HUES48 (cell line): Measurements from ENCODE around the gene FAM131B.

ENCODE experiments used
- H3K27ac ChIP-seq: one replicate; pipeline ENCODE4 v1.7.0; 2013; ENCODE audit warnings: low read depth, low read length, inconsistent platforms
- H3K27me3 ChIP-seq: 2 replicates; pipeline ENCODE4 v1.6.1; 2013; ENCODE audit warnings: mild to moderate bottlenecking, low read length; ENCODE audit not compliant: control insufficient read depth, insufficient read depth
- H3K36me3 ChIP-seq: 2 replicates; pipeline ENCODE4 v1.6.1; 2013; ENCODE audit warnings: low read length; ENCODE audit not compliant: control insufficient read depth, insufficient read depth
- H3K4me1 ChIP-seq: 2 replicates; pipeline ENCODE4 v1.6.1; 2013; ENCODE audit warnings: mild to moderate bottlenecking, low read length; ENCODE audit not compliant: control insufficient read depth, insufficient read depth
- H3K4me3 ChIP-seq: 2 replicates; pipeline ENCODE4 v1.5.1; 2013; ENCODE audit warnings: mild to moderate bottlenecking, low read depth, low read length
- H3K9ac ChIP-seq: 2 replicates; pipeline ENCODE4 v1.6.1; 2013; ENCODE audit warnings: mild to moderate bottlenecking, low read depth, low read length, moderate library complexity
- H3K9me3 ChIP-seq: 2 replicates; pipeline ENCODE4 v1.6.1; 2013; ENCODE audit warnings: low read length; ENCODE audit not compliant: control insufficient read depth, insufficient read depth

Gene FAM131B

DNA sequence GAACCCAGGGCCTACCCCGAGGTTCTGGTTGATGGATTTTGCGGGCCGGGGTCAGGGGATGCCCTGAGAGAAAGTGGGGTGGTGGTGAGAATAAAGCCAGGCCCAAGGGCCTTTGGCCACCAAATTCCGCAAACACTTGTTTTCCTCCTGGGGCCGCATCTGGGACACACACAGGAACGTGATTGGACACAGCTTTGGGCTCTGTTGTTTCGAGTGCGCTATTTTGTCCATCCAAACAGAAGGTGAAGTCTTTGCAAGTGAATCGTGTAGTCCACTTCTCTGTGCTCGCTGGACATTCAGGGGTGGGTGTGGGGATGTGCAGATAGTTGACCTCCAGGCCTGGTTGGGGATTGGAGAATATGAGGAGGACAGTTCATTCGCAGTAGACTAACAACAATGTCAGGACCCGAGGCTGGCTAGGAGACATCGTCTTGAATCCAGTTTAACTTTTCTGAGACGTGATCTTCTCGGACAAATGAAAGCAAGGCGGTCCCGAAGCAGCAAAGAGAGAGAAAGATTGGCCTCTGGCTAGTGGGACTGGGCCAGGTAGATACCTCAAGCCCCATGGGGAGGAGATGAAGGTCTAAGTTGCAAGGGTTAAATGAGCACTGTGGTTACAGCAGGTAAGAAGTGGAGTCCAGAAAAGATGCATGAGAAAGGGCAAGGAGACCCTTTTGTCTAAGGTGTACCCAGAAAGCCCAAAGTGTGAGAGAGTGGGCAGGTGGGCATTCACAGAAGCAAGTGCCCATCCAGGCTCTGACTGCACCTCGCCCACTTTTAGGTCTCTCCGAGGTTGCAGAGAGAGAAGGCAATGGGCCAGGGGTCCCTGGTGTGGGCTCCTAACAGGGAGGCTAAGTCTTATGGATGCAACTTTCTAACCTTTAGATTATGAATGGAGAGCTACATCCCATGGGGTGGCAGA is 764 bp upstream of the FAM131B start:
- H3K4me3 ChIP-seq, result peak overlapping the region; percentile 85
- H3K4me1 ChIP-seq, result peaks cover 15% of the 10 kb centered on the region
- H3K9ac ChIP-seq, result no peak overlapping the region
- peaks cover 16% of the 10 kb centered on the region for H3K36me3 ChIP-seq
- H3K9me3 ChIP-seq, result no peaks in the 10 kb centered on the region
- no peak overlapping the region for H3K27ac ChIP-seq
- peaks cover 17% of the 10 kb centered on the region for H3K27me3 ChIP-seq

DNA sequence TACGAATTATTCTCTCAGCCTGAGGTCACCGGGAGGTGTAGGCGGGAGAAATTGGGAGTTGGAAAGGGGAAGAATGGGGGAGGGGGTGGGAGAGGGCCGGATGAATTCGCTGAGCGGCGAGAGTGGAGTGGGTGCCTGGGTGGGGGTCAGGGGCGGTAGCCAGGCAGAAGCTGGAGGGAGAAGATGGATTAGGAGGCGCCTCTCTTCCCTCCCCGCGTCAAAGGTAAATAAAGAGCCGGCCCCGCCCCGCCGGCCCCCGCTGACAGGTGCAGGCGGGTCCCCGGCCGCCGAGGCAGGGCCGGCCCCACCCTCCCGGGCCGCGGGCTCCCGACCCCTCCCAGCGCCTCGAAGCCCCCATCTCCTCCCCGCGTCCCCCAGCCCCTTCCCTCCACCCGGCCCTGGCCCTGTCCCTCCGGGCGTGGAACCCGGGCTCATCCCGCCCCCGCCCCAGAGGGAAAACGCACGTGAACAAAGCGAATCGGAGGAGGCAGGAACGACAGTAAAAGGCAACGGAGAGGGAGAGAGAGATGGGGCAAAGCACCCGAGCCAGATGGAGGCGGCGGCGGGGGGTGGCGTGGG is 872 bp downstream of the FAM131B start:
- Histone ChIP-seq H3K4me3 (peak overlapping the region; percentile 85), H3K27ac (peak overlapping the region; percentile 72), H3K36me3 (peaks cover 30% of the 10 kb centered on the region), H3K4me1 (peaks cover 15% of the 10 kb centered on the region), H3K9me3 (no peaks in the 10 kb centered on the region), H3K9ac (no peak overlapping the region), H3K27me3 (peaks cover 17% of the 10 kb centered on the region)

DNA sequence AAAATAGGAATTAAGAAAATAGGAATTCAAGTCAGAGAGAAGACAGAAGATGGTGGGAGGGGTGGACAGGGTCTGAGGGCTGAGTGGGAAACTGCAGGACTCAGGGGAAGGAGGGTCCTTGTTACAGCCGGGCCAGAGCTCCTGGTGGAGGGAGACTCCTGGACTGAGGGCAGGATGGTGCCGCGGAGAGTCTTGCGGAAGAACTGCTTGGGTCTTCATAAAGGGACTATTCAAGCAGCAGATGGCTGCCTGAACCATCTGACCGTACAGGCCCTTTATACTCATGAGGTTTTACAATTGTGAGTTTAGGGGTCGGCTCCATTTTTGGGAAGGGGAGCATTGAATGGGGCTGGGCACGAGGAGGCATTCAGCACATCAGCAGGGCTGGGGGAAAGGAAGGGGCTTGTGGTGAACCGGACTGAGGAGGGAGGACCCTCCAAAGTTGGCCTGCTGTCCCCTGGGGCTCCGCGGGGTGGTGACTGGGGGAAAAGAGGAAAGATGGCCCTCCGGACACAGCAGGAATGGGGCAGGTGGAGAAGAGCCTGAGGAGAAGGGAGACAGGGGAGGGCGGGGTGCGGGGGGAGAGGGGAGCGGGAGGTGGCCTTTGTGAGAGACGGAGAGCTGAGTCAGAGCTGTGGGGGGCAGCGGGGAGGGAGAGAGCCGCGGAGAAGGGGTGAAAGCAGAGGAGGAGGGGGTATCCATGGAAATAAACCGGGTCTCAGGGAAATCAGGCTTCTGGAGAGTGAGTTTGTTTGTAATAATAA is 1.5 kb downstream of the FAM131B start:
- H3K9me3 ChIP-seq, result no peaks in the 10 kb centered on the region
- peak overlapping the region; percentile 85 for H3K4me3 ChIP-seq
- H3K4me1 ChIP-seq, result peaks cover 15% of the 10 kb centered on the region
- no peak overlapping the region for H3K9ac ChIP-seq
- H3K27me3 ChIP-seq, result peaks cover 17% of the 10 kb centered on the region
- peak overlapping the region; percentile 72 for H3K27ac ChIP-seq
- peaks cover 37% of the 10 kb centered on the region for H3K36me3 ChIP-seq

DNA sequence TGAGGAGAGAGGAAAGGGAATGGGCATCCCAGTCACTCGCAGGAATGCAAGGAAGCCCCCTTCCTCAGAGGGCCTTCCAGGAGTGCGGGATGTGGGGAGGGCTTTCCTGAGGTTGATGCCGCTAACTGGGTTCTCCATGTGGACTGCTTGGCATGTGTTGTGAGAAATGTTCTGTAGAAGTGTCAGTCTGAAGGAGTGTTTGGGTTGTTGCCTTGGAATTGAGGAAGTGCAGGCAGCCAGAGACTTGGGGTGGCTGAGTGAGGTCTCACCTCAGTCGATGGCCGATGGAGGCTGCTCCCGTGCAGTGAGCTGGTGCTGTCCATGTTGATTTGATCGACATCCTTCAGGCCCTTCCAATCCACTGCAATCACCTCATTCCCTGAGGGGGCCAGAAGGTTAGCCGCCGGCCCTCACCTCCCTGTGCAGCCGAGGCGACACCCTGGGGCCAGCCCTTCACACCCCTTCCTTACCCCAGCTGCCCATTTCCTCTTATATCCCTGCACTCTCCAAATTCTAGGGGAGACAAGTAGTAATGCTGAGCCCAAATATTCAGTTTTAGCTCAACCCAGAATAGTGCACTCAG is 2.7 kb downstream of the FAM131B start:
- Histone ChIP-seq H3K36me3 (peaks cover 40% of the 10 kb centered on the region), H3K27ac (no peak overlapping the region), H3K4me1 (peaks cover 15% of the 10 kb centered on the region), H3K9ac (no peak overlapping the region), H3K9me3 (no peaks in the 10 kb centered on the region), H3K4me3 (no peak overlapping the region), H3K27me3 (peaks cover 17% of the 10 kb centered on the region)

DNA sequence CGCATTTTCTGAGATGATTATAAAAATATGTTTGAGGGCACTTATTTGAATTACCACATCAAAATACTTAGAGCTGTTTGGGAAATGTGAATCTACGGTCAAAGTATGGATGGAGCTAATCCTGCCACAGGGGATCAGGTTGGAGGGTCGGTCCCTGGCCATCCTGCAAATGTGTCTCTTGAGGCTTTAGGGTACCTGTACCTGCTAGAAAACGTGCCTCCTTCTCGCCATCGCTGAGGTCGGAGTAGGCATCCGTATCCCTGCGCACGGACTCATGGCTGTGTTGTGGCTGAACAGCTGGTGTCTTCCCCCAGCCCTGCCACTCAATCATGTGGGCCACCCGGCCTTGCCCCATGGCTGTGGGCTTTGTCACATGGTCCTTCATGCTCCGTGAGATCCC is 3.9 kb downstream of the FAM131B start:
- Histone ChIP-seq H3K4me3 (no peak overlapping the region), H3K27ac (no peak overlapping the region), H3K9ac (no peak overlapping the region), H3K4me1 (peaks cover 15% of the 10 kb centered on the region), H3K9me3 (no peaks in the 10 kb centered on the region), H3K27me3 (peaks cover 7% of the 10 kb centered on the region), H3K36me3 (peaks cover 40% of the 10 kb centered on the region)

DNA sequence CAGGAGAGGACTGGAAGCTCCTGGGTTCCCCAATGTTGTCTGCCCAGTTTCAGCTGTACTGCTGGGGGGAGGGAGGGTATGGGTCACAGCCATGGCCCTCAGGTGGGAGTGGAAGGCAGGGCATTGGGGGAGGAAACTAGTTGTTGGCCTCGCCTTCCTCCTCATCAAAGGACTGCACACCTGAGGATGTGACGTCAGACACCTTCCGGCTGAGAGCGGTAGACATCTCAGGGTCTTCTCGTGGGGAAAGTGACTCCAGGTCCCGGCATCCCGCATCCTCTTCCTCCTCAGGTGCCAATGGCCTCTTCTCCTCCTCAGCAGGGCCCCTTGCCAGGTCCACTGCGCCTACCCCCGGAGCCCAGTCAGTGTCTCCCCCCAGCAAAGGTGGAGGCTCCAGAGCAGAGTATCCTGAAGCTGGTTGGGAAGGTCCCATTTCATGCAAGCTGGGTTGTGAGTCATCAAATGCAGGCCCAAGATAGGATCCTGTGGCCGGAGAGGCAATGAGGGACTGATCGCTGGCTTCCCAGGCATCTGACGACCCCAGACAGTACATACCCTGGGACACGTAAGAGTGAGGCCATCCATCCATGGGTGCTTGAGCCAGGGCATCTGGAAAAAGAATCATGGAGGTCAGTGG is 6.0 kb downstream of the FAM131B start:
- no peaks in the 10 kb centered on the region for H3K27me3 ChIP-seq
- H3K4me1 ChIP-seq, result peaks cover 8% of the 10 kb centered on the region

DNA sequence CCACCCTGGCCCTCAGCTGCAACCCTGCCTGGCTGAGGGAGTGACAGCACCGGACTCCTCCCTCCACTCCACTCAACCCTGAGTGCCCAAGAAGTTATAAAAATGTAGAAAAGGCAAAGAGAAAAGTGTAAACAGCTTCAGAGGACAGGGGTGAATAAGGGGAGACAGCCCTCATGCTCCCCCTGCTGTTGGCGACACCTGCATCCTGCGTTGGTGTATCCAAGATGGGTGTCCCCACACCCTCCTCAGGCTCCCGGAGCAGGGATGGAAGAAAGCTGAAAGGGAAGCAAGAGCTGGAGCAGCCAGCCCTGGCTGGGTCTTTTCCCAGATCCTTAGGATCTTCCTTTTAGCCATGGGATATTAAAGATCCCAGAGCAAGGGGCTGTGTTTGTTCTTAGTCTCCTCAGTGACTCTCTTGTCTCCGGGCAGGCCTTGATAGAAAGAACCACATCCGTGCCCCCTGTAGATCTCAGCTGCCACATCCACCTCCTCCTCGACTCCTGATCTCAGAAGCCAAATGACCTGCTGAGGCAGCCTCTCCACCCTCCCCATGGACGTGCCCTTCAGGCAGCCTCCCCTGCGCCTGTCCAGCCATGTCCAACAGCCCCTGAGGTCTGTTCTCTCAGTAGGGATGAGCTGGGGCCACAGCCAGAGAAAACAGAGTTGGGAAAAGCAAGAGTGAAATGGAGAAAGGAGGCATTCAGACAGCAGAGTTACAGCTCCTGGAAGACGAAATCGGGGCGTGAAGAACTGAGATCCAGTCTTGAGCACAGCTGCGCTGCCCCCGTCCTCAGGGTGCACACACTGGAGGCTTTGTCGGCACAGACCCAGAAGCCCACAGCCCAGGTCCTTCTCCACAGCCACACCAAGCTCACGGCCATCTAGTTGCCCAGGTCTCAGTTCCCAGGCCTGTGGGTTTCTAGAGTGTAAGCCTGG is 6.8 kb downstream of the FAM131B start:
- no peaks in the 10 kb centered on the region for H3K27me3 ChIP-seq
- H3K36me3 ChIP-seq, result peaks cover 40% of the 10 kb centered on the region
- no peak overlapping the region for H3K9ac ChIP-seq
- peaks cover 5% of the 10 kb centered on the region for H3K4me1 ChIP-seq
- H3K27ac ChIP-seq, result no peak overlapping the region
- H3K4me3 ChIP-seq, result no peak overlapping the region
- no peaks in the 10 kb centered on the region for H3K9me3 ChIP-seq

More for the DNA sequence above, 6.0 kb downstream of the FAM131B start:
- H3K36me3 ChIP-seq, result peaks cover 40% of the 10 kb centered on the region
- no peak overlapping the region for H3K9ac ChIP-seq
- no peaks in the 10 kb centered on the region for H3K9me3 ChIP-seq
- no peak overlapping the region for H3K4me3 ChIP-seq
- no peak overlapping the region for H3K27ac ChIP-seq

DNA sequence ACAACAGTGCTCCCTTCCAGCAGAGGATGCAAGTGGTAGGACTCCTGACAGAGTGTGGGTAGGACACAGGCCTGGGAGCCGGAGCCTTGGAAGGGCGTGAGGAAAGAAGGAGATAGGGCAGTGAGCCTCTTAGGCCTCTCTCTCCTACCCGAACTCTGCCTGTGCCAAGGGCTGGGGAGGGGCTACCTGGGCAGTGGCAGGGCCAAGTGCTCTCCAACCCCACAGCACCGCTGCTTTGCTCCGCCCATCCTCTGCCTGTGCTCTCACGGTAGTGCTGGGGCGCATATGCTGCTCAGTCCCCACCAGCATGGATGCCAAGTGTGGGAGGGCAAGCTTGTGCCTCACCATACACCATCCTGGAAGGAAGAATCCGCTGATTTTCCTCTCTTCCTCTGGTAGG is 7.5 kb downstream of the FAM131B start:
- Histone ChIP-seq H3K9me3 (no peaks in the 10 kb centered on the region), H3K4me3 (no peak overlapping the region), H3K9ac (no peak overlapping the region), H3K4me1 (no peaks in the 10 kb centered on the region; the same call in 1 of the 2 replicates), H3K27me3 (no peaks in the 10 kb centered on the region), H3K27ac (no peak overlapping the region), H3K36me3 (peaks cover 40% of the 10 kb centered on the region)

DNA sequence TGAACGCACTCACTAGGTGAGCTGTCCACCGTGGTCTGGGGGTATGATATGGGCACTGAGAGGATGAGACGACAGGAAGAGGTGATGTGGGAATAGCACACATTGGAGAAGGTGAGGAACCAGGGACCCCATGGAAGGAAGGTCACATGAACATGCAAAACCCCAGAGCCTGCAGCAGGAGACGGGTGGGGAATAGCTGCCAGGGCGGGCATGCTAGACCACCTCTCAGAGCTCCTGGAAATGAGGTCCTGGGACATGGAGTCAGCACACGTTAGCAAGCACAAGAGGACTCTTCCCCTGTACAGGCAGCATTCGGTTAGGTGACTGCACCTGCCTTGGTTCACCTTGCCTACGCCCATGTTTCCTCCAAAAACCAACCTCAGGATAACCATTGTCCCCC is 8.1 kb downstream of the FAM131B start:
- no peak overlapping the region for H3K4me3 ChIP-seq
- no peaks in the 10 kb centered on the region; the same call in 1 of the 2 replicates for H3K4me1 ChIP-seq
- no peak overlapping the region for H3K9ac ChIP-seq
- peaks cover 35% of the 10 kb centered on the region for H3K36me3 ChIP-seq
- no peaks in the 10 kb centered on the region for H3K27me3 ChIP-seq
- no peaks in the 10 kb centered on the region for H3K9me3 ChIP-seq
- no peak overlapping the region for H3K27ac ChIP-seq
